Ovary (tissue), 9 donors: ENCODE measurements around the gene ASB2. TPM values are rescaled to one million over a fixed set of nuclear protein-coding genes. Genes with fewer than 3 reads are reported as not detected.

ENCODE experiments used
- DNase-seq, 5 donors: peaks; one replicate each; pipeline ENCODE4 v3.0.0-alpha.2; 2019 to 2020
- H3K27ac ChIP-seq, 2 donors: fragments of 200-600 bp; one replicate each; pipeline versions ENCODE4 v1.5.1 to v1.8.0; 2019 to 2022
- H3K27me3 ChIP-seq: fragments of 200-600 bp; one replicate; pipeline ENCODE4 v1.8.0; 2022
- H3K36me3 ChIP-seq: fragments of 200-600 bp; sonication (generic); one replicate; pipeline ENCODE4 v1.5.1; 2019
- H3K4me1 ChIP-seq: one replicate; pipeline ENCODE4 v1.8.1; 2013; ENCODE audit warnings: mild to moderate bottlenecking, moderate library complexity; ENCODE audit not compliant: insufficient read depth
- H3K4me3 ChIP-seq: fragments of 200-600 bp; sonication (generic); one replicate; pipeline ENCODE4 v1.5.1; 2017
- H3K9me3 ChIP-seq, 2 donors: fragments of 200-600 bp in 1 of 2; sonication (generic) in 1 of 2; one replicate each; pipeline versions ENCODE4 v1.5.1 to v1.8.1; 2013 to 2019; ENCODE audit warnings: mild to moderate bottlenecking in 1 of 2, moderate library complexity in 1 of 2
- EP300 ChIP-seq: sonication (generic); formaldehyde crosslinking; IDR thresholded peaks from one replicate; pipeline ENCODE4 v1.6.1; 2017; ENCODE audit warnings: antibody characterized with exemption
- POLR2A ChIP-seq: fragments of 450-650 bp; IDR thresholded peaks from one replicate; pipeline ENCODE4 v1.6.1; 2017; ENCODE audit warnings: antibody characterized with exemption, mild to moderate bottlenecking, moderate library complexity
- WGBS, 3 donors: extraction: QIAGEN DNeasy Blood & Tissue Kit in 1 of 3; methylation state at CpG; one replicate each; pipeline versions ENCODE4 v1.1.5 to v1.1.7; 2013 to 2017; 5-methylcytosine and 5-hydroxymethylcytosine counted together
- intact Hi-C, 4 donors: fragments of 100-400 bp; cut with DNase I; formaldehyde crosslinking; loops; one replicate each; pipeline versions ENCODE4 v1.11.0 to v1.15.1; 2022 to 2023
- polyA plus RNA-seq, 2 donors: library from polyadenylated mRNA; stranded (reverse); fragments of 200-250 nt in 1 of 2; fragments of 350-450 nt in 1 of 2; fragmentation: Illumina TruSeq in 1 of 2; extraction: RNeasy Lipid Tissue Mini Kit (QIAGEN cat#74804) in 1 of 2; gene quantifications; one replicate each; pipeline ENCODE4 v1.2.3, GENCODE V29; 2013 to 2014
- total RNA-seq, 7 donors: library from RNA; depleted of rRNA in 2 of 7; stranded (reverse); fragments of >200 nt in 2 of 7; fragmentation: NEBNext Ultra II Directional in 3 of 7; extraction: Animal tissue kit (Norgen Biotek cat#: 25700) in 3 of 7; gene quantifications; one replicate each; pipeline versions ENCODE4 v1.1.0 to v1.2.4, GENCODE V29; 2016 to 2023
- TF ChIP-seq, protein P1 (sequence below), 3 donors: fragments of 450-650 bp in 2 of 3; fragments of 200-600 bp in 1 of 3; IDR thresholded peaks; one replicate each; pipeline versions ENCODE4 v1.5.1 to v1.8.0; 2016 to 2022; ENCODE audit warnings: antibody characterized with exemption in 3 of 3, mild to moderate bottlenecking in 1 of 3
- donor health status: DM: no; HTN: no; CAD: no; lungs with moderate emphysema.
- donor health status: DM: no; HTN: no; CAD: no.
- donor health status: Bipolar disorder and iron deficiency.
- donor health status: DM: yes; HTN: yes; CAD: no.
- donor health status: DM: no; HTN: no; CAD: no.
- donor health status: DM: yes; HTN: yes; CAD: no.

The ASB2 gene
- total and polyA plus RNA-seq, 9 donors = 1.3 to 25.6 (median 3.0) TPM

DNA sequence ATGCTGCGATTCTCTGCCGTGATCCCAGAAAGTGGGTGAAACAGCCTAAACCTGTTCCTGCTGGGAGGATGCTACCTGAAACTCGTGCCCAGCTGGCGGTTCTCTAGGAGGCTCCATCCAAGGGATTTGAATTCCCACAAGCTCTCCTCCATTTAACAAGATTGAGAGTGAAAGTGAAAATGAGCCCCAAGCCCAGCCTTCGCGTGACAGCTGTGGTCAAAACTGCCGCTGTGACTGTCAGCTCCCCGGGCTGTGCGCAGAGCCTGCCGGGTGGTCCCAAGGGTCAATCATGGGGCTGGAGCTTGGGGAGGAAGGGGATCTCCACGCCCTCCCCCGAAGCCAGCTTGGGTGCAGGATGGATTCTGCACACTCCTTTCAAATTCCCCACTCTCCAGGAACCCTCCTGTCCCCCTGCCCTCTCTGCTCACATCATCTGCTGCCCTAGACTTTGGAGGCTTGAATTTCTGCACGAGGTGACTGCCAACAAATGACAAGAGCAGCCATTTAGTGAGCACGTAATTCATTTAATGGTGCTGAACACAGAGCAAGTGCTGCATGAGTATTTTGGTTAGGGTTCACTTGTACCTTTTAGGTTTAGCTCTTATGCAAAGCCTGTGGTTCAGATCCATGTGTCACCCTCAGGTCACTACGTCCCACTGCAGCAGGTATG is 5.3 kb downstream of the ASB2 start:
- H3K4me1 ChIP-seq = no peaks in the 10 kb centered on the region

DNA sequence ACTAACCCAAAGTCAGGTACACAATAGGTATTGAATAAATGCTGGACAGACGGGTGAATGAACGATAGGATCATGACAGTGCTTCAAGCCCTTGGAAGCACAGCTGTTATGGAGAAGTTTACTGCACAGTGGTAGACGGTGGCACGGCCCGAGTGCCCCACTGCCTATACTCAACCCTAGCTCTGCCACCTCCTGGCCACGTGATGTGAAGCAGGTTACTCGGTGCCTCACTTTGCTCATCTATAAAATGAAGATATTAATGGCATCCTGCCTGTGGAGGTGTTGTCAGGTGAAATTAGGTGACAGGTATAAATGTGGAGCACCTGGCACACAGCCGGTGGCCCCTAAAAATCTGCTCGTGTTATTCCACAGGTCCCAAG is 5.8 kb downstream of the ASB2 start:
- 63 to 78% (median 65%) methylated on average over 9 of the region's 9 CpGs for WGBS, 3 donors

More for the DNA sequence above, 5.3 kb downstream of the ASB2 start:
- Histone ChIP-seq H3K27me3 (no peaks in the 10 kb centered on the region), H3K27ac (no peak overlapping the region), H3K36me3 (no peaks in the 10 kb centered on the region), H3K9me3 (no peaks in the 10 kb centered on the region), H3K4me3 (no peak overlapping the region)
- DNase-seq = no peak
- TF ChIP-seq, protein P1, sequence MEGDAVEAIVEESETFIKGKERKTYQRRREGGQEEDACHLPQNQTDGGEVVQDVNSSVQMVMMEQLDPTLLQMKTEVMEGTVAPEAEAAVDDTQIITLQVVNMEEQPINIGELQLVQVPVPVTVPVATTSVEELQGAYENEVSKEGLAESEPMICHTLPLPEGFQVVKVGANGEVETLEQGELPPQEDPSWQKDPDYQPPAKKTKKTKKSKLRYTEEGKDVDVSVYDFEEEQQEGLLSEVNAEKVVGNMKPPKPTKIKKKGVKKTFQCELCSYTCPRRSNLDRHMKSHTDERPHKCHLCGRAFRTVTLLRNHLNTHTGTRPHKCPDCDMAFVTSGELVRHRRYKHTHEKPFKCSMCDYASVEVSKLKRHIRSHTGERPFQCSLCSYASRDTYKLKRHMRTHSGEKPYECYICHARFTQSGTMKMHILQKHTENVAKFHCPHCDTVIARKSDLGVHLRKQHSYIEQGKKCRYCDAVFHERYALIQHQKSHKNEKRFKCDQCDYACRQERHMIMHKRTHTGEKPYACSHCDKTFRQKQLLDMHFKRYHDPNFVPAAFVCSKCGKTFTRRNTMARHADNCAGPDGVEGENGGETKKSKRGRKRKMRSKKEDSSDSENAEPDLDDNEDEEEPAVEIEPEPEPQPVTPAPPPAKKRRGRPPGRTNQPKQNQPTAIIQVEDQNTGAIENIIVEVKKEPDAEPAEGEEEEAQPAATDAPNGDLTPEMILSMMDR (IDR thresholded peaks at IDR 0.05) = no peak
- intact Hi-C loops = no loop called here
- WGBS, 3 donors = 55 to 59% (median 58%) methylated on average over 15 of the region's 15 CpGs

DNA sequence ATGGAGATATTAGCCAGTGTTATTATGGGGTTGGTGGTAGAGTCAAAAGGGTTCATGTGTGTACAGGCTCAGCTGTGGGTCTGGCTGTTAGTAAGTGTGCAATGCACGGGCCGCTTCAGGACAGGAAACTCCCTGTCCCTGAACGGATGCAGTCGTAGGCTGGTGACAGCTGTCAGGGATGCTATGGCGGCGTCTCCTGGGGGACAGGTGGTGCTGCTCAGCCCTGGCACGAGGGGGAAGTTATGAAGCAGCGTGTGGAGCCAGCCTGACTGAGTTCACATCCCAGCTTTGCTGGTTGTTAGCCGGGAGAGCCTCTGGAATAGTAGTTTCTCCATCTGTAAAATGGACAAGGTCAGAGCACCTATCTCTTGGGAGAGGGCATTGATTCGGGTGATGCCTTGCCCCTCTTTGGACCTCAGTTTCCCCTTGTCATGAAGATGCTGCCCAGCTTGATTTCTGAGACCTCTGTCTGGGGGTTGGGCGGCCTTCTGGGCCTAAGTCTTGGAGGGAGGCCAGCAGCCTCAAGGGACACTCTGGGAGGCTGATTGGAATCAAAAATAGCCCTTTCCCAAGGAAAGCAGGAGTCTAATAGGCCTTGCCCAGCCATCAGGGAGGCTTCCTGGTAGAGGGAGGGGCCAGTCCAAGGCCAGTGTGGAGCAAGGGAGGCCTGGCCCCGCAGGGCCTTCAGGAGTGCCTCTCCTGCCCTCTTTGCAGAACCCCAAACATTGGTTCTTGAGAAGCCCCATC is 7.1 kb downstream of the ASB2 start:
- TF ChIP-seq EP300 (no peak), POLR2A (no peak)
- TF ChIP-seq, protein P1 (IDR thresholded peaks at IDR 0.05) = no peak
- no peak overlapping the region for H3K4me3 ChIP-seq
- H3K27ac ChIP-seq = no peak overlapping the region
- DNase-seq = no peak
- no peaks in the 10 kb centered on the region for H3K4me1 ChIP-seq
- no peaks in the 10 kb centered on the region for H3K27me3 ChIP-seq
- 66 to 82% (median 75%) methylated on average over 12 of the region's 12 CpGs for WGBS, 3 donors
- no peaks in the 10 kb centered on the region for H3K9me3 ChIP-seq
- H3K36me3 ChIP-seq = no peaks in the 10 kb centered on the region
- intact Hi-C loops = no loop called here

More for the DNA sequence above, 5.8 kb downstream of the ASB2 start:
- H3K27me3 ChIP-seq = no peaks in the 10 kb centered on the region
- no peak for DNase-seq
- TF ChIP-seq POLR2A = no peak
- no peak for TF ChIP-seq EP300
- TF ChIP-seq, protein P1 (IDR thresholded peaks at IDR 0.05) = no peak
- H3K9me3 ChIP-seq = no peaks in the 10 kb centered on the region
- no peaks in the 10 kb centered on the region for H3K4me1 ChIP-seq
- intact Hi-C loops = no loop called here
- no peaks in the 10 kb centered on the region for H3K36me3 ChIP-seq
- H3K27ac ChIP-seq = no peak overlapping the region
- H3K4me3 ChIP-seq = no peak overlapping the region

DNA sequence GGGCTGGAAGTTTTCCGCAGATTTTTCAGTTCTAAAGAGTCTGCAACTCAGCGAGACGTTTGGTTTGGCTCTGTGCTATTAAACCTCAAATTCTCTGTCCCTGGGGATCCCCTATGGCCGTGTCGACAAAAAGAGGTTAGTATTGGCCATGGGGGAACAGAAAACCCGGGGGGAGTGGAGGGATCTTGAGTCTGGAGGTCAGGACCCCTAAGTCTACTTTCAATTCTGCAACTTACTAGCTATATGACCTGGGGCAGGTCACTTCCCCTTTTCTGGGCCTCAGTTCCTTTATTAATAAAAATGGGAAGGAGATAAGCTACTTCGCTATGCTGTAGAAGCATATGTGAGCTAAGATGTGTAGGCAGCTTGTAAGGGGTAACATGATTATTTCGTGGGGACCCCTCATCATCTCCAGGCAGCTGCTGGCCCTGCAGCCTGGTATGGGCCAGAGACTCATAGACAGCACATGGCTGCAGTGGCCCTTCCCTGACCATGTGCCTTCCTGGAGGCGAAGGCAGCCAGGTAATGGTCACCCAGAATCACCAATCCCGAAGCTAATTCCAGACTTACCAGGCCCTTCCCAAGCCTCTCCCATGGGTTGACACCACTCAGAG is 8.6 kb downstream of the ASB2 start:
- H3K4me1 ChIP-seq = no peaks in the 10 kb centered on the region
- 73 to 80% (median 74%) methylated on average over 10 of the region's 10 CpGs for WGBS, 3 donors
- no peak overlapping the region for H3K4me3 ChIP-seq
- no peaks in the 10 kb centered on the region for H3K36me3 ChIP-seq
- intact Hi-C loops = no loop called here
- H3K27ac ChIP-seq = no peak overlapping the region
- DNase-seq = no peak
- TF ChIP-seq POLR2A (no peak), EP300 (no peak)
- TF ChIP-seq, protein P1 (IDR thresholded peaks at IDR 0.05) = no peak
- no peaks in the 10 kb centered on the region for H3K27me3 ChIP-seq
- H3K9me3 ChIP-seq = no peaks in the 10 kb centered on the region
